ENCODE measurements around the gene GTF2IRD1. TPM values are rescaled to one million over a fixed set of nuclear protein-coding genes. Genes with fewer than 3 reads are reported as not detected.

The GTF2IRD1 gene
- total and polyA plus RNA-seq, 9 of the 15 experiments (the other 6 are each of a cell fraction or from before 2014, with no cell fraction given): 9.1 to 30.2 (median 14.0) TPM

DNA sequence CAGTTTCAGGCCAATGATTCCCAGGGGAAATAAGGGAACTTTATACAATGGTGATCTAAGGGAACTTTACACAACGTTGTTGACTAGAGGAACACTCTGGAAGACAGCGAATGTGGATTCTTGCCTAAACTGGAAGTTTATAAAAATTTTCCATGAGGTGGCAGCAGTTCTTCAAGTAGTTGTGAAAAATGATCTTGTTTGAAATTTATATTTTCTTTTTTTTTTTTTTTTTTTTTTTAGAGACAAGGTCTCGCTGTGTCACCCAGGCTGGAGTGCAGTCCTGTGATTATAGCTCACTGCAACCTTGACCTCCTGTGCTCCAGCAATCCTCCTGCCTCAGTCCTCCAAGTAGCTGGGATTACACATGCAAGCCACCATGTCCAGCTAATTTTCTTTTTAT, 171.7 kb downstream of the GTF2IRD1 start (continued):
- TF ChIP-seq RREB1 (CRISPR knock-in tag; IDR thresholded peaks at IDR 0.05): no peak

DNA sequence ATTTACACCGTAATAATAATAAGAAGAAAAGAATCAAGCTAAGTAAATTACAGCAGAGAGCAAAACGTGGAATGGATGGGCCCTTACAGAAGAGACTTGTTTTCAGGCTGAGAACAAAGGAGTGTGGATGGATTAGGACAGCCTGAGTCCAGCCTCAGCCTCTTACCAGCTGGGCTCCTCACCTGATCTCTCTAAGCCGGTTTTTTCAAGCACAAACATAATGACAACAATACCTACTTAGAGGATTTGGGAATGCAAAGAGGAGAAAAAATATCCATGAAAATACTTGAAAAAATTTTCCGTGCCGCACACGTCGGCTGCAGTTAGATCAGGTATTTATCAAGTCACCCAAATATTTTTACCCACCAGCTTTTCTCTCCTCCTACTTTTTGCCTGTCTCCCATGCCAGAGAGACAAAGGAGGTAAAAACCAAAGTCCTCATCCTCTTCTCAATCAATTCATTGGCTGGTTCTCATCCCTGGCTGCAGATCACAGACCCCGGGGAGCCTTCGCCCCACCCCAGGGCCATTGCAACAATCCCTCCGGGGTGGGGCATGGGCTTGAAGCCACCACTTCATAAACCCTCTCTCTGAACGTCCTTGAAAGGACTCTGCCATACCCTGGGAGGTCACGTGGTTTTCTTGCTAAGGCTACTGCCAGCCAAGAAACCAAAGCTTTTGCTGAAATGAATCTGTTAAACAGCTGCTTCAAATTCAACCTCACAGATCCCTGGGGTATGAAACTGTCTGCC, 174.1 kb downstream of the GTF2IRD1 start:
- peak overlapping the region in 1 of 2 experiments; percentile 53; a peak in 2 of 4 replicates for H3K9ac ChIP-seq (ENCODE audit: insufficient read depth in 1 of 2, low read depth in 2 of 2, low read length in 2 of 2)
- peak; percentile 6 for FAIRE-seq
- 57% methylated on average over 12 of the region's 12 CpGs for WGBS (ENCODE audit: insufficient coverage, low coverage, missing lambda C conversion rate)
- no peak for TF ChIP-seq SAFB (IDR thresholded peaks at IDR 0.05; ENCODE audit: borderline replicate concordance, low read depth, low read length)
- TF ChIP-seq RAD51 (IDR thresholded peaks at IDR 0.05; ENCODE audit: borderline replicate concordance, low read depth): peak; percentile 89
- no peak for TF ChIP-seq HMBOX1 (IDR thresholded peaks at IDR 0.05)
- no peak for TF ChIP-seq ZNF583 (CRISPR knock-in tag; IDR thresholded peaks at IDR 0.05)
- TF ChIP-seq CBFA2T2 (conservative IDR thresholded peaks at IDR 0.05): peak; percentile 50
- TF ChIP-seq USF1 (CRISPR knock-in tag; IDR thresholded peaks at IDR 0.05): peak; percentile 46; the same call in 1 of the 2 replicates
- no peak for TF ChIP-seq CAMTA2 (CRISPR knock-in tag; conservative IDR thresholded peaks at IDR 0.05)
- TF ChIP-seq SOX6 (IDR thresholded peaks at IDR 0.05): no peak
- no peak for TF ChIP-seq BACH1 (tag; IDR thresholded peaks at IDR 0.05)
- TF ChIP-seq, protein P1, sequence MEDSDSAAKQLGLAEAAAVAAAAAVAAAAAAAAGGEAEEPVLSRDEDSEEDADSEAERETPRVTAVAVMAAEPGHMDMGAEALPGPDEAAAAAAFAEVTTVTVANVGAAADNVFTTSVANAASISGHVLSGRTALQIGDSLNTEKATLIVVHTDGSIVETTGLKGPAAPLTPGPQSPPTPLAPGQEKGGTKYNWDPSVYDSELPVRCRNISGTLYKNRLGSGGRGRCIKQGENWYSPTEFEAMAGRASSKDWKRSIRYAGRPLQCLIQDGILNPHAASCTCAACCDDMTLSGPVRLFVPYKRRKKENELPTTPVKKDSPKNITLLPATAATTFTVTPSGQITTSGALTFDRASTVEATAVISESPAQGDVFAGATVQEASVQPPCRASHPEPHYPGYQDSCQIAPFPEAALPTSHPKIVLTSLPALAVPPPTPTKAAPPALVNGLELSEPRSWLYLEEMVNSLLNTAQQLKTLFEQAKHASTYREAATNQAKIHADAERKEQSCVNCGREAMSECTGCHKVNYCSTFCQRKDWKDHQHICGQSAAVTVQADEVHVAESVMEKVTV (CRISPR knock-in tag; IDR thresholded peaks at IDR 0.05): no peak

More for the DNA sequence above, 174.1 kb downstream of the GTF2IRD1 start:
- Histone ChIP-seq H3K27me3 (ENCODE audit: control insufficient read depth in 2 of 2, insufficient read depth in 2 of 2, low read length in 2 of 2) (peaks cover 0 to under 1% of the 10 kb centered on the region in 2 experiments; a peak in 1 of 5 replicates), H3K9me1 (ENCODE audit: control insufficient read depth, insufficient read depth, low read length) (no peaks in the 10 kb centered on the region), H3K4me3 (no peak overlapping the region), H3K9me3 (replicated peaks; ENCODE audit: control insufficient read depth, insufficient read depth, low read depth, low read length) (no peaks in the 10 kb centered on the region), H3K4me1 (replicated peaks in 1 of 2; ENCODE audit: control insufficient read depth in 2 of 2, insufficient read depth in 2 of 2, low read length in 2 of 2) (peaks cover 0 to 2% of the 10 kb centered on the region in 2 experiments; a peak in 2 of 5 replicates), H3K27ac (ENCODE audit: extremely low read depth, low read depth, low read length) (no peak overlapping the region), H4K20me1 (replicated peaks; ENCODE audit: control insufficient read depth, insufficient read depth, low read length) (no peaks in the 10 kb centered on the region), H3K4me2 (ENCODE audit: insufficient read depth, low read length) (no peak overlapping the region), H2AFZ (ENCODE audit: low read depth, low read length) (peak overlapping the region; percentile 71), H3K79me2 (ENCODE audit: control insufficient read depth, insufficient read depth, low read length) (no peaks in the 10 kb centered on the region), H3K36me3 (ENCODE audit: control insufficient read depth, insufficient read depth, low read length) (no peaks in the 10 kb centered on the region)
- BruUV-seq (replicated peaks): no TSS peak
- DNase-seq (ENCODE audit: extremely low read depth in 1 of 4, low spot score in 3 of 4): no peak
- intact Hi-C loops (cut with micrococcal nuclease): loop anchor here (5.0 kb wide), 1 partner anchor 79 kb away; no protein-coding TSS in a partner anchor
- ATAC-seq: peak; percentile 26; the same call in 1 of the 3 replicates
- in situ Hi-C loops (cut with MboI): no loop called here
- ChIA-PET POLR2A (interaction anchor here (1.1 kb wide), 1 partner anchor 13 kb away, joined by 3 read pairs; no protein-coding TSS in a partner anchor), CTCF (ENCODE audit: low intra/inter-chr PET ratio) (no interaction called here)
